HEK293T (cell line): ENCODE data around the gene REC8.

ENCODE experiments used
- BHLHE40 ChIP-seq: fragments of 450-650 bp; IDR thresholded peaks from 2 replicates; pipeline ENCODE4 v1.6.1; 2016; ENCODE audit warnings: mild to moderate bottlenecking, moderate library complexity, borderline replicate concordance
- CTBP1 ChIP-seq: fragments of 450-650 bp; IDR thresholded peaks from 2 replicates; pipeline ENCODE4 v1.6.1; 2016; ENCODE audit warnings: borderline replicate concordance
- ELF4 ChIP-seq: fragments of 450-650 bp; IDR thresholded peaks from 2 replicates; pipeline ENCODE4 v1.6.1; 2017; ENCODE audit warnings: antibody characterized with exemption
- FOXA1 ChIP-seq: fragments of 450-650 bp; IDR thresholded peaks from 2 replicates; pipeline ENCODE4 v1.6.1; 2016; ENCODE audit warnings: mild to moderate bottlenecking
- FOXK2 ChIP-seq: fragments of 450-650 bp; IDR thresholded peaks from 2 replicates; pipeline ENCODE4 v1.6.1; 2016; ENCODE audit warnings: mild to moderate bottlenecking
- FOXM1 ChIP-seq: fragments of 450-650 bp; IDR thresholded peaks from 2 replicates; pipeline ENCODE4 v1.6.1; 2017; ENCODE audit warnings: mild to moderate bottlenecking, borderline replicate concordance
- NFRKB ChIP-seq: fragments of 450-650 bp; IDR thresholded peaks from 2 replicates; pipeline ENCODE4 v1.6.1; 2016; ENCODE audit warnings: mild to moderate bottlenecking, moderate library complexity
- SUZ12 ChIP-seq: fragments of 450-650 bp; IDR thresholded peaks from 2 replicates; pipeline ENCODE4 v1.6.1; 2016; ENCODE audit warnings: mild to moderate bottlenecking
- ZNF384 ChIP-seq: fragments of 450-650 bp; IDR thresholded peaks from 2 replicates; pipeline ENCODE4 v1.6.1; 2016

DNA sequence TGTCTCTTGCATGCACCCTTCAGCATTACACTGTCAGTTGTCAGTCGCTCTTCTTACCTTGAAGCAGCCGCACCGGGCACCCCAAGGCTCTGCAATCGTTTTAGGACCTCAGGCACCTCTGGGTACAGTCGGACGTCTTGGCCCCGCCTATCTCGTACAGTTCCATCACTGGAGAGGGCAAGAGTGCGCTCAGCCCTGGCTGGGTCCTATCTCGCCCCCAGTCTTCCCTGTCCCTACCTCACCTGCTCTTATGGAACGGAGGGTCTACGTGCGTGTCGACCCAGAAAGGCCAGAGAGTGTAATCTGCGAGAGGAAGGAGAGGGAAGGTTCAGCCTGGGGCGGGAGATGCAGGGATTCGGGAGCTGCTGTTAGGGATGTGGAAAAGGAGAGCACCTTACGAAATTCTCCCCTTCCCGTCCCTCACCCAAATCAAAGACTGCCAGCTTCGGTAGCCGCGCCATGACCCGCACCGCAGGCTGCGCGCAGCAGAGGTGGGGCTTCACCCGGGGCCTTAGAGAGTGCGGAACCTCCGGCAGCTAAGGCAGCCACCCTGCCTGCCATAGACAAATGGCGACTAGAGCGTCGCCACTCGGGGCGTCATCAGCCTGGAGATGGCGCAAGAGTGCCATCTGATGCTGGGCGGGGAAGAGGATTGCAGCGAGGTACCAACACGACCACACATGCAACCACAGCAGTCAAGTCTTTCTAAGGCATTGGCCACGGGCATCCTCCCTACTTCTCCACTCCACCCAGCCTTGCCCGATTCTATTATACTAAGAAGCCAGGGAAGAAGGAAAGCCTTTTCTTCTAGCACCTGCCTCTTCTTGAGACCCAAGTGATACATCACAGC lies 43.8 kb downstream of the REC8 start, which contains the start of gene MDP1:
- TF ChIP-seq BHLHE40 (no peak), ZNF384 (no peak), FOXM1 (no peak), FOXK2 (no peak), ELF4 (no peak; the same call in 1 of the 2 replicates), NFRKB (no peak), FOXA1 (no peak), SUZ12 (no peak), CTBP1 (no peak)
